HepG2 (cell line): ENCODE results near the gene GPT2. TPM values are rescaled to one million over a fixed set of nuclear protein-coding genes. Genes with fewer than 3 reads are reported as not detected.

Source experiments
- ATF7-NPFF ChIP-seq: sonication (generic); formaldehyde crosslinking; IDR thresholded peaks from 2 replicates; pipeline ENCODE4 v1.8.1; 2023; ENCODE audit warnings: mild to moderate bottlenecking, low read depth, missing genetic modification reagents, moderate library complexity
- CREB1 ChIP-seq, 2 experiments: fragments of 450-650 bp in 1 of 2; IDR thresholded peaks; 2 replicates each; pipeline ENCODE4 v1.6.1; 2016 to 2017; ENCODE audit warnings: control low read depth in 1 of 2, mild to moderate bottlenecking in 1 of 2, missing compliant biosample characterization in 1 of 2, missing genetic modification characterization in 1 of 2
- GZF1 ChIP-seq: sonication (generic); formaldehyde crosslinking; IDR thresholded peaks from 2 replicates; pipeline ENCODE4 v1.5.1; 2020; ENCODE audit warnings: mild to moderate bottlenecking, missing genetic modification reagents
- HDAC1 ChIP-seq: sonication (generic); formaldehyde crosslinking; IDR thresholded peaks from 2 replicates; pipeline ENCODE4 v1.5.1; 2020; ENCODE audit warnings: mild to moderate bottlenecking, missing genetic modification reagents
- HDAC2 ChIP-seq: sonication (generic); formaldehyde crosslinking; IDR thresholded peaks from 2 replicates; pipeline ENCODE4 v1.4.0; 2020; ENCODE audit warnings: missing genetic modification reagents
- KAT7 ChIP-seq: IDR thresholded peaks from 2 replicates; pipeline ENCODE4 v1.6.1; 2018; ENCODE audit warnings: borderline replicate concordance, missing compliant biosample characterization
- KLF6 ChIP-seq: IDR thresholded peaks from 2 replicates; pipeline ENCODE4 v1.8.0; 2016; ENCODE audit warnings: missing biosample characterization, missing genetic modification reagents
- NCOA2 ChIP-seq: sonication (generic); formaldehyde crosslinking; IDR thresholded peaks from 2 replicates; pipeline ENCODE4 v1.8.0; 2022; ENCODE audit warnings: inconsistent platforms
- SYNCRIP ChIP-seq: fragments of 200-400 bp; formaldehyde crosslinking; IDR thresholded peaks from 2 replicates; pipeline ENCODE4 v1.6.1; 2018; ENCODE audit warnings: mild to moderate bottlenecking, low read depth, low read length; ENCODE audit not compliant: insufficient read depth
- ZNF160 ChIP-seq: sonication (generic); formaldehyde crosslinking; IDR thresholded peaks from 2 replicates; pipeline ENCODE4 v1.8.0; 2022; ENCODE audit warnings: mild to moderate bottlenecking, inconsistent platforms, missing genetic modification reagents
- ZNF251 ChIP-seq: sonication (generic); formaldehyde crosslinking; IDR thresholded peaks from 2 replicates; pipeline ENCODE4 v1.9.0; 2021; ENCODE audit warnings: mild to moderate bottlenecking, missing genetic modification reagents
- ZNF546 ChIP-seq: sonication (generic); formaldehyde crosslinking; conservative IDR thresholded peaks from 2 replicates; pipeline ENCODE4 v1.8.1; 2023; ENCODE audit warnings: mild to moderate bottlenecking, missing genetic modification reagents
- ZNF570 ChIP-seq: sonication (generic); formaldehyde crosslinking; IDR thresholded peaks from 2 replicates; pipeline ENCODE4 v1.4.0; 2020; ENCODE audit warnings: mild to moderate bottlenecking, missing genetic modification reagents, borderline replicate concordance
- ZNF605 ChIP-seq: sonication (generic); formaldehyde crosslinking; IDR thresholded peaks from 2 replicates; pipeline ENCODE4 v1.8.0; 2022; ENCODE audit warnings: mild to moderate bottlenecking, missing genetic modification reagents
- ZNF703 ChIP-seq: sonication (generic); formaldehyde crosslinking; IDR thresholded peaks from 2 replicates; pipeline ENCODE4 v1.5.1; 2020; ENCODE audit warnings: missing genetic modification reagents, mild to moderate bottlenecking, moderate library complexity, borderline replicate concordance
- ZNF772 ChIP-seq: sonication (generic); formaldehyde crosslinking; IDR thresholded peaks from 2 replicates; pipeline ENCODE4 v1.5.0; 2020; ENCODE audit warnings: mild to moderate bottlenecking, missing genetic modification reagents
- ZNF776 ChIP-seq: sonication (generic); formaldehyde crosslinking; IDR thresholded peaks from 2 replicates; pipeline ENCODE4 v1.4.0; 2020; ENCODE audit warnings: mild to moderate bottlenecking, missing genetic modification reagents
- ZNF841 ChIP-seq: sonication (generic); formaldehyde crosslinking; IDR thresholded peaks from 2 replicates; pipeline ENCODE4 v1.8.1; 2023; ENCODE audit warnings: missing genetic modification reagents, borderline replicate concordance
- ZZZ3 ChIP-seq: sonication (generic); formaldehyde crosslinking; IDR thresholded peaks from 2 replicates; pipeline ENCODE4 v1.4.0; 2020; ENCODE audit warnings: missing genetic modification reagents, mild to moderate bottlenecking, borderline replicate concordance
- polyA plus RNA-seq, 8 experiments: library from polyadenylated mRNA; depleted of rRNA in 3 of 8; stranded (reverse) in 7 of 8; unstranded in 1 of 8; fragments of >200 nt; fragmentation: Illumina TruSeq in 4 of 8; extraction: Trizol in 4 of 8; gene quantifications; 2 replicates each; pipeline versions ENCODE4 v1.2.1 to v1.2.3, GENCODE V29; 2011 to 2016; ENCODE audit warnings: low read depth in 4 of 8, missing spikeins in 1 of 8, mixed read lengths in 1 of 8; ENCODE audit not compliant: insufficient read depth in 1 of 8
- total RNA-seq, 5 experiments: library from RNA; depleted of rRNA; stranded (reverse); fragments of >200 nt; fragmentation: Illumina TruSeq; extraction: Trizol; gene quantifications; 2 replicates each; pipeline ENCODE4 v1.2.3, GENCODE V29; 2016; ENCODE audit warnings: low read depth in 1 of 5
- TF ChIP-seq, protein P1 (sequence below): IDR thresholded peaks from 2 replicates; pipeline ENCODE4 v1.6.1; 2016; ENCODE audit warnings: control low read depth
- TF ChIP-seq, protein P2 (sequence below): sonication (generic); formaldehyde crosslinking; IDR thresholded peaks from 2 replicates; pipeline ENCODE4 v1.4.0; 2020; ENCODE audit warnings: low read depth, mild to moderate bottlenecking, missing genetic modification reagents
- TF ChIP-seq, protein P3 (sequence below): sonication (generic); formaldehyde crosslinking; IDR thresholded peaks from 2 replicates; pipeline ENCODE4 v1.4.0; 2020; ENCODE audit warnings: missing genetic modification reagents, borderline replicate concordance

Gene GPT2
- total and polyA plus RNA-seq, 2 of the 13 experiments (the other 11 are each of a cell fraction or from before 2014, with no cell fraction given), result 138 to 267 TPM

DNA sequence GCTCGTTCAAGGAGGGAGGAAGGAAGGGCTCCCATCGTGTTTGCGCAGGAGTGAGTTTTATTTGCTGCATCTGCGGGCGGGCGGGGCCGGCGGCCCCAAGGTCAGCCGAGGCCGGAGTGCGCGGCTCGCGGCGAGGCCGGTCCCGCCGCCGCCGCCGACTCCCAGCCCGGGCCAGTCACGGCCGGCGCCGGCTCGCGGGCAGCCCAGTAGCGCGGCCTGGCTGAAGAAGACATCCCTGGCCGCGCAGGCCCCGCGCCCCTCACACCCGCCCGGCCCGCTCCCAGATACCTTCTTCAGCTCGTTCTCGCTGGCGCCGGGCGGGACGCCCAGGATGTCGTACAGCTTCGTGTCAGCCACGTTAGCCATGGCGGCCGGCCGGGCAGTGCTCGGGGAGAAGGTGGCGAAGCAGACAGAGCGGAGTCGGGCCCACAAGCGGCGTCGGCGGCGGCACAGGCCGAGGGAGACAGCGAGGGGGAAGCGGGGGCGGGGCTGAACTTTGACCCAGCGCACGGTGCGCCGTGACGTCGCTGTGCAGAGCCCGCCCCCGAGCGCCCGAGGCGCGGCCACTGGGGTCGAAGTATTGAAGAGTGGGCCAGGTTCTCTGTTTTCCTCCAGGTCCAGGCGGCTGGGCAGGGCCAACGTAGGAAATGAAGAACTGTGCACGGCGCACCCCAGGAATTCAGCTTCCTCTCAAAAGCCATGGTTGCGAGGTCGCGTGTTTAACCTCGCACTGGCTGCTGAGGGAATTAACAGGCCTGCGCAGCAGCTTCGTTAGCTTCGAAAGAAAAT lies 89.2 kb downstream of the GPT2 start, which contains the start of gene DNAJA2 (continued):
- peak; percentile 81 for TF ChIP-seq KLF6 (CRISPR knock-in tag)
- TF ChIP-seq ZNF772 (CRISPR knock-in tag), result peak; percentile 99
- TF ChIP-seq NCOA2, result peak; percentile 33; the same call in 1 of the 2 replicates
- TF ChIP-seq ZZZ3 (CRISPR knock-in tag), result no peak; the same call in 1 of the 2 replicates
- TF ChIP-seq SYNCRIP, result no peak
- TF ChIP-seq ZNF160, result peak; percentile 92
- TF ChIP-seq, protein P1, sequence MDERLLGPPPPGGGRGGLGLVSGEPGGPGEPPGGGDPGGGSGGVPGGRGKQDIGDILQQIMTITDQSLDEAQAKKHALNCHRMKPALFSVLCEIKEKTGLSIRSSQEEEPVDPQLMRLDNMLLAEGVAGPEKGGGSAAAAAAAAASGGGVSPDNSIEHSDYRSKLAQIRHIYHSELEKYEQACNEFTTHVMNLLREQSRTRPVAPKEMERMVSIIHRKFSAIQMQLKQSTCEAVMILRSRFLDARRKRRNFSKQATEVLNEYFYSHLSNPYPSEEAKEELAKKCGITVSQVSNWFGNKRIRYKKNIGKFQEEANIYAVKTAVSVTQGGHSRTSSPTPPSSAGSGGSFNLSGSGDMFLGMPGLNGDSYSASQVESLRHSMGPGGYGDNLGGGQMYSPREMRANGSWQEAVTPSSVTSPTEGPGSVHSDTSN, result no peak
- peak; percentile 61 for TF ChIP-seq HDAC2
- TF ChIP-seq CREB1 (IDR thresholded peaks at IDR 0.05), result peak; percentile 88
- peak; percentile 90 for TF ChIP-seq CREB1 (CRISPR knock-in tag; IDR thresholded peaks at IDR 0.05)
- TF ChIP-seq, protein P2, sequence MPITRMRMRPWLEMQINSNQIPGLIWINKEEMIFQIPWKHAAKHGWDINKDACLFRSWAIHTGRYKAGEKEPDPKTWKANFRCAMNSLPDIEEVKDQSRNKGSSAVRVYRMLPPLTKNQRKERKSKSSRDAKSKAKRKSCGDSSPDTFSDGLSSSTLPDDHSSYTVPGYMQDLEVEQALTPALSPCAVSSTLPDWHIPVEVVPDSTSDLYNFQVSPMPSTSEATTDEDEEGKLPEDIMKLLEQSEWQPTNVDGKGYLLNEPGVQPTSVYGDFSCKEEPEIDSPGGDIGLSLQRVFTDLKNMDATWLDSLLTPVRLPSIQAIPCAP (CRISPR knock-in tag), result no peak; the same call in 1 of the 2 replicates
- peak; percentile 60; the same call in 1 of the 2 replicates for TF ChIP-seq ZNF776 (CRISPR knock-in tag)
- no peak for TF ChIP-seq ZNF251 (CRISPR knock-in tag)
- TF ChIP-seq ATF7-NPFF, result peak; percentile 69
- TF ChIP-seq ZNF570, result peak; percentile 42; the same call in 1 of the 2 replicates
- TF ChIP-seq GZF1 (CRISPR knock-in tag), result peak; percentile 80
- TF ChIP-seq, protein P3, sequence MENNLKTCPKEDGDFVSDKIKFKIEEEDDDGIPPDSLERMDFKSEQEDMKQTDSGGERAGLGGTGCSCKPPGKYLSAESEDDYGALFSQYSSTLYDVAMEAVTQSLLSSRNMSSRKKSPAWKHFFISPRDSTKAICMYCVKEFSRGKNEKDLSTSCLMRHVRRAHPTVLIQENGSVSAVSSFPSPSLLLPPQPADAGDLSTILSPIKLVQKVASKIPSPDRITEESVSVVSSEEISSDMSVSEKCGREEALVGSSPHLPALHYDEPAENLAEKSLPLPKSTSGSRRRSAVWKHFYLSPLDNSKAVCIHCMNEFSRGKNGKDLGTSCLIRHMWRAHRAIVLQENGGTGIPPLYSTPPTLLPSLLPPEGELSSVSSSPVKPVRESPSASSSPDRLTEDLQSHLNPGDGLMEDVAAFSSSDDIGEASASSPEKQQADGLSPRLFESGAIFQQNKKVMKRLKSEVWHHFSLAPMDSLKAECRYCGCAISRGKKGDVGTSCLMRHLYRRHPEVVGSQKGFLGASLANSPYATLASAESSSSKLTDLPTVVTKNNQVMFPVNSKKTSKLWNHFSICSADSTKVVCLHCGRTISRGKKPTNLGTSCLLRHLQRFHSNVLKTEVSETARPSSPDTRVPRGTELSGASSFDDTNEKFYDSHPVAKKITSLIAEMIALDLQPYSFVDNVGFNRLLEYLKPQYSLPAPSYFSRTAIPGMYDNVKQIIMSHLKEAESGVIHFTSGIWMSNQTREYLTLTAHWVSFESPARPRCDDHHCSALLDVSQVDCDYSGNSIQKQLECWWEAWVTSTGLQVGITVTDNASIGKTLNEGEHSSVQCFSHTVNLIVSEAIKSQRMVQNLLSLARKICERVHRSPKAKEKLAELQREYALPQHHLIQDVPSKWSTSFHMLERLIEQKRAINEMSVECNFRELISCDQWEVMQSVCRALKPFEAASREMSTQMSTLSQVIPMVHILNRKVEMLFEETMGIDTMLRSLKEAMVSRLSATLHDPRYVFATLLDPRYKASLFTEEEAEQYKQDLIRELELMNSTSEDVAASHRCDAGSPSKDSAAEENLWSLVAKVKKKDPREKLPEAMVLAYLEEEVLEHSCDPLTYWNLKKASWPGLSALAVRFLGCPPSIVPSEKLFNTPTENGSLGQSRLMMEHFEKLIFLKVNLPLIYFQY, result peak; percentile 85; the same call in 1 of the 2 replicates
- 0 out of 2 replicates have a peak, but pooled peaks have one; percentile 73 for TF ChIP-seq ZNF841 (CRISPR knock-in tag)
- 0 out of 2 replicates have a peak, but pooled peaks have one; percentile 54 for TF ChIP-seq ZNF703 (CRISPR knock-in tag)
- peak; percentile 87 for TF ChIP-seq HDAC1 (CRISPR knock-in tag)
- peak; percentile 94 for TF ChIP-seq ZNF605 (CRISPR knock-in tag)
- peak; percentile 91 for TF ChIP-seq ZNF546 (CRISPR knock-in tag)
- peak; percentile 98; the same call in 1 of the 2 replicates for TF ChIP-seq KAT7
